T-helper 17 cell (primary cell): ENCODE data around the gene TREML2. TPM values are rescaled to one million over a fixed set of nuclear protein-coding genes. Genes with fewer than 3 reads are reported as not detected.

ENCODE experiments used
- ATAC-seq: fragments of 150-1000 bp; cut with Tn5 transposase; 2 replicates; pipeline ENCODE4 v1.10.0; 2021; ENCODE audit warnings: mild to moderate bottlenecking, moderate library complexity
- DNase-seq, 3 donors: peaks; one replicate each; pipeline versions ENCODE4 v3.0.0 to v3.0.0-alpha.2; 2020 to 2021
- H3K9me3 ChIP-seq: one replicate; pipeline ENCODE4 v1.7.0; 2013; ENCODE audit warnings: low read length, mild to moderate bottlenecking; ENCODE audit not compliant: control insufficient read depth, poor library complexity, severe bottlenecking
- H3K27ac Mint-ChIP-seq: one replicate; pipeline ENCODE4 v1.8.0; 2022; ENCODE audit warnings: mild to moderate bottlenecking, moderate library complexity, mixed read lengths
- H3K27me3 Mint-ChIP-seq: one replicate; pipeline ENCODE4 v1.8.0; 2022; ENCODE audit warnings: mixed read lengths
- H3K36me3 Mint-ChIP-seq: one replicate; pipeline ENCODE4 v1.8.0; 2022; ENCODE audit warnings: low read depth, mixed read lengths
- H3K4me1 Mint-ChIP-seq: one replicate; pipeline ENCODE4 v1.8.0; 2022; ENCODE audit warnings: mild to moderate bottlenecking, mixed read lengths
- H3K4me3 Mint-ChIP-seq: one replicate; pipeline ENCODE4 v1.8.0; 2022; ENCODE audit warnings: mild to moderate bottlenecking, moderate library complexity, mixed read lengths
- total RNA-seq, 4 donors: library from RNA in 2 of 4; stranded (reverse) in 2 of 4; gene quantifications; one replicate each; pipeline ENCODE4 v1.2.3 and lab custom pipeline; 2022 to 2026

The TREML2 gene
- total RNA-seq, 2 donors from 2014 or later: 2.9 to 3.8 TPM

- H3K4me1 Mint-ChIP-seq: peaks cover 22% of the 10 kb centered on the region
- H3K27me3 Mint-ChIP-seq: no peaks in the 10 kb centered on the region
- H3K27ac Mint-ChIP-seq: peak overlapping the region; percentile 57
- DNase-seq (no peak), ATAC-seq (no peak)
- no peaks in the 10 kb centered on the region for H3K9me3 ChIP-seq
- H3K4me3 Mint-ChIP-seq: peak overlapping the region; percentile 60
- H3K36me3 Mint-ChIP-seq: peaks cover 8% of the 10 kb centered on the region
Observed at GRCh38 chr6:41147917-41148316, 53.0 kb downstream of the TREML2 start.

Other genes with a start within 250 kb of the TREML2 start
- gene UNC5CL, start 161.9 kb downstream of the TREML2 start, total RNA-seq: 1 to 10 TPM; 4.2 to 4.9 TPM
- gene TSPO2, start 158.7 kb downstream of the TREML2 start, total RNA-seq: not detected
- gene APOBEC2, start 147.9 kb downstream of the TREML2 start, total RNA-seq: not detected
- 10 to 100 TPM; 28.5 to 29.2 TPM for gene OARD1, start 128.8 kb downstream of the TREML2 start, total RNA-seq
- 10 to 100 TPM; 28.2 to 31.8 TPM for gene NFYA, start 128.2 kb downstream of the TREML2 start, total RNA-seq
- gene TREML1, start 46.8 kb downstream of the TREML2 start, total RNA-seq: 10 to 100 TPM in 1 of 2 donors, 1 to 10 TPM in 1; 3.0 to 68.6 TPM
- gene TREM2, start 38.0 kb downstream of the TREML2 start, total RNA-seq: not detected
- under 1 TPM in 1 of 2 donors, not detected in 1; 0.42 TPM for gene TREML4, start 27.2 kb upstream of the TREML2 start, total RNA-seq
- 10 to 100 TPM in 1 of 2 donors, 1 to 10 TPM in 1; 4.1 to 17.6 TPM for gene TREM1, start 85.5 kb upstream of the TREML2 start, total RNA-seq
- gene NCR2, start 134.5 kb upstream of the TREML2 start, total RNA-seq: not detected